Measurements from ENCODE around the gene ZFR.

- TF ChIP-seq CTCF (conservative IDR thresholded peaks at IDR 0.05; ENCODE audit: low read depth, low read length) (no peak), EZH2phosphoT487 (IDR thresholded peaks at IDR 0.05; ENCODE audit: borderline replicate concordance, low read length) (no peak), EZH2 (IDR thresholded peaks at IDR 0.05; ENCODE audit: low read length, unreplicated experiment) (no peak)
Measured at GRCh38 chr5:32308946-32309345, 135.6 kb downstream of the ZFR start.
